ENCODE results near the gene MYH4.

GRCh38 chr17:10429421-10430045 is 39.8 kb downstream of the MYH4 start:
- TF ChIP-seq CTCF (conservative IDR thresholded peaks at IDR 0.05 in 1 of 2, IDR thresholded peaks at IDR 0.05 in 1 of 2; ENCODE audit: low read depth in 1 of 2, low read length in 2 of 2) (no peak), EZH2 (IDR thresholded peaks at IDR 0.05; ENCODE audit: low read length, missing control alignments) (no peak)

Data from fibroblast of lung (primary cell).